ENCODE measurements around the gene TULP4.

Gene TULP4

DNA sequence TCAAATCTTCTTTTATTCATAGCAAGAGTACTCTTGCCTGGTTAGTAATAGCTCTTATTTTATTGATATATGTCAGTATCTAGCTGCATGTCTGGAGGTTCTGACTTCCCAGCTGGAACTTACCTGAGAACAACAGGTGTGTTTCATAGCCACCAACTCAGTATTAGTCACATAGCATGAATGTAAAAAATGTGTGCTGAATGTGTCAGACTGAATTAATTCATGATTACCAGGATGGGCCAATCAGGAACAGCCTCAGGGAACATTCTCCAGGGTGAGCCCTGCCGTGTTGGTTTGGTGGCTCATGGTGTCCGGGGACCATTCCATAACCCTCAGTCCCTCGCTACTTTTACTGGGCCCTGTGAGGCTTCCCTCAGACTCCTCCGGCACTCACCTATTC lies 99.7 kb downstream of the TULP4 start:
- TF ChIP-seq ARNTL (CRISPR knock-in tag; IDR thresholded peaks at IDR 0.05; ENCODE audit: borderline replicate concordance, low read depth) (no peak), ZFP30 (CRISPR knock-in tag; IDR thresholded peaks at IDR 0.05) (no peak), CSDC2 (CRISPR knock-in tag; IDR thresholded peaks at IDR 0.05) (no peak), ZNF565 (CRISPR knock-in tag; conservative IDR thresholded peaks at IDR 0.05; ENCODE audit: low read depth) (no peak), RARB (CRISPR knock-in tag; IDR thresholded peaks at IDR 0.05) (no peak), ZC3H10 (CRISPR knock-in tag; IDR thresholded peaks at IDR 0.05) (no peak), TOX (CRISPR knock-in tag; IDR thresholded peaks at IDR 0.05; ENCODE audit: borderline replicate concordance) (no peak), SNAI2 (CRISPR knock-in tag; IDR thresholded peaks at IDR 0.05) (no peak), ZNF70 (CRISPR knock-in tag; IDR thresholded peaks at IDR 0.05) (no peak), OSR1 (CRISPR knock-in tag; IDR thresholded peaks at IDR 0.05) (no peak)
- TF ChIP-seq, protein P1, sequence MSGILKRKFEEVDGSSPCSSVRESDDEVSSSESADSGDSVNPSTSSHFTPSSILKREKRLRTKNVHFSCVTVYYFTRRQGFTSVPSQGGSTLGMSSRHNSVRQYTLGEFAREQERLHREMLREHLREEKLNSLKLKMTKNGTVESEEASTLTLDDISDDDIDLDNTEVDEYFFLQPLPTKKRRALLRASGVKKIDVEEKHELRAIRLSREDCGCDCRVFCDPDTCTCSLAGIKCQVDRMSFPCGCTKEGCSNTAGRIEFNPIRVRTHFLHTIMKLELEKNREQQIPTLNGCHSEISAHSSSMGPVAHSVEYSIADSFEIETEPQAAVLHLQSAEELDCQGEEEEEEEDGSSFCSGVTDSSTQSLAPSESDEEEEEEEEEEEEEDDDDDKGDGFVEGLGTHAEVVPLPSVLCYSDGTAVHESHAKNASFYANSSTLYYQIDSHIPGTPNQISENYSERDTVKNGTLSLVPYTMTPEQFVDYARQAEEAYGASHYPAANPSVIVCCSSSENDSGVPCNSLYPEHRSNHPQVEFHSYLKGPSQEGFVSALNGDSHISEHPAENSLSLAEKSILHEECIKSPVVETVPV (CRISPR knock-in tag; IDR thresholded peaks at IDR 0.05) = no peak
- TF ChIP-seq, protein P2, sequence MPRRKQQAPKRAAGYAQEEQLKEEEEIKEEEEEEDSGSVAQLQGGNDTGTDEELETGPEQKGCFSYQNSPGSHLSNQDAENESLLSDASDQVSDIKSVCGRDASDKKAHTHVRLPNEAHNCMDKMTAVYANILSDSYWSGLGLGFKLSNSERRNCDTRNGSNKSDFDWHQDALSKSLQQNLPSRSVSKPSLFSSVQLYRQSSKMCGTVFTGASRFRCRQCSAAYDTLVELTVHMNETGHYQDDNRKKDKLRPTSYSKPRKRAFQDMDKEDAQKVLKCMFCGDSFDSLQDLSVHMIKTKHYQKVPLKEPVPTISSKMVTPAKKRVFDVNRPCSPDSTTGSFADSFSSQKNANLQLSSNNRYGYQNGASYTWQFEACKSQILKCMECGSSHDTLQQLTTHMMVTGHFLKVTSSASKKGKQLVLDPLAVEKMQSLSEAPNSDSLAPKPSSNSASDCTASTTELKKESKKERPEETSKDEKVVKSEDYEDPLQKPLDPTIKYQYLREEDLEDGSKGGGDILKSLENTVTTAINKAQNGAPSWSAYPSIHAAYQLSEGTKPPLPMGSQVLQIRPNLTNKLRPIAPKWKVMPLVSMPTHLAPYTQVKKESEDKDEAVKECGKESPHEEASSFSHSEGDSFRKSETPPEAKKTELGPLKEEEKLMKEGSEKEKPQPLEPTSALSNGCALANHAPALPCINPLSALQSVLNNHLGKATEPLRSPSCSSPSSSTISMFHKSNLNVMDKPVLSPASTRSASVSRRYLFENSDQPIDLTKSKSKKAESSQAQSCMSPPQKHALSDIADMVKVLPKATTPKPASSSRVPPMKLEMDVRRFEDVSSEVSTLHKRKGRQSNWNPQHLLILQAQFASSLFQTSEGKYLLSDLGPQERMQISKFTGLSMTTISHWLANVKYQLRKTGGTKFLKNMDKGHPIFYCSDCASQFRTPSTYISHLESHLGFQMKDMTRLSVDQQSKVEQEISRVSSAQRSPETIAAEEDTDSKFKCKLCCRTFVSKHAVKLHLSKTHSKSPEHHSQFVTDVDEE (CRISPR knock-in tag; IDR thresholded peaks at IDR 0.05) = no peak
- TF ChIP-seq, protein P3, sequence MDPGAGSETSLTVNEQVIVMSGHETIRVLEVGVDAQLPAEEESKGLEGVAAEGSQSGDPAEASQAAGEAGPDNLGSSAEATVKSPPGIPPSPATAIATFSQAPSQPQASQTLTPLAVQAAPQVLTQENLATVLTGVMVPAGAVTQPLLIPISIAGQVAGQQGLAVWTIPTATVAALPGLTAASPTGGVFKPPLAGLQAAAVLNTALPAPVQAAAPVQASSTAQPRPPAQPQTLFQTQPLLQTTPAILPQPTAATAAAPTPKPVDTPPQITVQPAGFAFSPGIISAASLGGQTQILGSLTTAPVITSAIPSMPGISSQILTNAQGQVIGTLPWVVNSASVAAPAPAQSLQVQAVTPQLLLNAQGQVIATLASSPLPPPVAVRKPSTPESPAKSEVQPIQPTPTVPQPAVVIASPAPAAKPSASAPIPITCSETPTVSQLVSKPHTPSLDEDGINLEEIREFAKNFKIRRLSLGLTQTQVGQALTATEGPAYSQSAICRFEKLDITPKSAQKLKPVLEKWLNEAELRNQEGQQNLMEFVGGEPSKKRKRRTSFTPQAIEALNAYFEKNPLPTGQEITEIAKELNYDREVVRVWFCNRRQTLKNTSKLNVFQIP (CRISPR knock-in tag; IDR thresholded peaks at IDR 0.05; ENCODE audit: borderline replicate concordance, low read depth) = no peak
- ATAC-seq = no peak

DNA sequence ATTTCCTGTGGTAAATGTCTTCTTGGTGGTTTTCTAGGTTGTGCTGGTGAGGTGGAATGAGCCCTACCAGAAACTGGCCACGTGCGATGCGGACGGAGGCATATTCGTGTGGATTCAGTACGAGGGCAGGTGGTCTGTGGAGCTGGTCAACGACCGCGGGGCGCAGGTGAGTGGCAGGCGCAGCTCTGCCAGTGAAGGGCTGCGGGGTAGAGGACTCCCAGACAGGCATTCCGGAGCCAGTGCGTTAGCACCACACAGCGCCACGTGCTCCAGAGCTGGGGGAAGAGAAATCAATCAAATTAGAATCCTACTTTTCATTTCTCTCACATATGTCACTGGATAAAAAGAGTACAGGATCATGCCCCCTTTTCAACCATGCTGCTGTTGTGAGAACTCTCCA lies 100.8 kb downstream of the TULP4 start:
- TF ChIP-seq ARNTL (CRISPR knock-in tag; IDR thresholded peaks at IDR 0.05; ENCODE audit: borderline replicate concordance, low read depth) (no peak), CSDC2 (CRISPR knock-in tag; IDR thresholded peaks at IDR 0.05) (no peak), TCF4 (CRISPR knock-in tag; IDR thresholded peaks at IDR 0.05; ENCODE audit: borderline replicate concordance) (no peak), RARB (CRISPR knock-in tag; IDR thresholded peaks at IDR 0.05) (no peak)
- TF ChIP-seq, protein P4, sequence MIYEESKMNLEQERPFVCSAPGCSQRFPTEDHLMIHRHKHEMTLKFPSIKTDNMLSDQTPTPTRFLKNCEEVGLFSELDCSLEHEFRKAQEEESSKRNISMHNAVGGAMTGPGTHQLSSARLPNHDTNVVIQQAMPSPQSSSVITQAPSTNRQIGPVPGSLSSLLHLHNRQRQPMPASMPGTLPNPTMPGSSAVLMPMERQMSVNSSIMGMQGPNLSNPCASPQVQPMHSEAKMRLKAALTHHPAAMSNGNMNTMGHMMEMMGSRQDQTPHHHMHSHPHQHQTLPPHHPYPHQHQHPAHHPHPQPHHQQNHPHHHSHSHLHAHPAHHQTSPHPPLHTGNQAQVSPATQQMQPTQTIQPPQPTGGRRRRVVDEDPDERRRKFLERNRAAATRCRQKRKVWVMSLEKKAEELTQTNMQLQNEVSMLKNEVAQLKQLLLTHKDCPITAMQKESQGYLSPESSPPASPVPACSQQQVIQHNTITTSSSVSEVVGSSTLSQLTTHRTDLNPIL (CRISPR knock-in tag; IDR thresholded peaks at IDR 0.05; ENCODE audit: low read depth) = no peak
- ATAC-seq = no peak

DNA sequence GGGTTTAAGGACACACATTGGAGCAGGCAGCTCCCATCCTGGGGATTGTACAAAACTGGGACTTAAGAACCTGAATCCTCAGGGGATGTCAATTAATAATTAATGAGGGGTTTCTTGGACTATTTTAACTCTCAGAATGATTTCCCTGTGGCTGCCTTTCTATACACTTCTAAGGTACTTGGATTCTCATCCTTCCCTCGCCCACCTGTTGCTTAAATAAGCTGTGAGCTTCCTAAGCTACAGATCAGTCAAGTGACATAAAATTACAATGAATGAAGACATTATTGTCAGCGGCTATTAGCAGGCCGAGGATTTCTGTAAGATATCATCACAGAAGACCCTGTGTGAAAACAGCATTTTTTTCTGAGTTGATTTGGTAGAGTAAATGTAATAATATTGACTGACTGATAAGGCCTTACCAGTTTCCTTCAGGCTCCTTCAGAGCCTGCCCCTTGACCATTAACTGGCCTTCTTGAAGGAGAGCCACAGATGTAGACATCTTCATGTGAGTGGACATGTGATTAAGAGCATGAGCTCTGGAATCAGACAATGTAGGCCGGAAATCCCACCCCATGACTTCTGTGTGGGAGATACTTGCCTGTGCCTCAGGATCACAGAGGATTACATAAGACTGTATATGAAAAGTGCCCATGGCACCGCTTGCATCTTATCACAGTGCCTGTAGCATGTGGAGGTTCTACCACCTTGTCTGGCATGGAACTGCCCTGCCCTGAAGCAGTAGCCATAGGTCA lies 101.7 kb downstream of the TULP4 start:
- TF ChIP-seq, protein P5, sequence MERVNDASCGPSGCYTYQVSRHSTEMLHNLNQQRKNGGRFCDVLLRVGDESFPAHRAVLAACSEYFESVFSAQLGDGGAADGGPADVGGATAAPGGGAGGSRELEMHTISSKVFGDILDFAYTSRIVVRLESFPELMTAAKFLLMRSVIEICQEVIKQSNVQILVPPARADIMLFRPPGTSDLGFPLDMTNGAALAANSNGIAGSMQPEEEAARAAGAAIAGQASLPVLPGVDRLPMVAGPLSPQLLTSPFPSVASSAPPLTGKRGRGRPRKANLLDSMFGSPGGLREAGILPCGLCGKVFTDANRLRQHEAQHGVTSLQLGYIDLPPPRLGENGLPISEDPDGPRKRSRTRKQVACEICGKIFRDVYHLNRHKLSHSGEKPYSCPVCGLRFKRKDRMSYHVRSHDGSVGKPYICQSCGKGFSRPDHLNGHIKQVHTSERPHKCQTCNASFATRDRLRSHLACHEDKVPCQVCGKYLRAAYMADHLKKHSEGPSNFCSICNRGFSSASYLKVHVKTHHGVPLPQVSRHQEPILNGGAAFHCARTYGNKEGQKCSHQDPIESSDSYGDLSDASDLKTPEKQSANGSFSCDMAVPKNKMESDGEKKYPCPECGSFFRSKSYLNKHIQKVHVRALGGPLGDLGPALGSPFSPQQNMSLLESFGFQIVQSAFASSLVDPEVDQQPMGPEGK (CRISPR knock-in tag; IDR thresholded peaks at IDR 0.05; ENCODE audit: borderline replicate concordance) = no peak
- TF ChIP-seq ARNTL (CRISPR knock-in tag; IDR thresholded peaks at IDR 0.05; ENCODE audit: borderline replicate concordance, low read depth) = no peak
- TF ChIP-seq GLIS3 (CRISPR knock-in tag; IDR thresholded peaks at IDR 0.05) = no peak
- no peak for TF ChIP-seq BACH2 (CRISPR knock-in tag; IDR thresholded peaks at IDR 0.05; ENCODE audit: borderline replicate concordance)
- ATAC-seq = no peak

DNA sequence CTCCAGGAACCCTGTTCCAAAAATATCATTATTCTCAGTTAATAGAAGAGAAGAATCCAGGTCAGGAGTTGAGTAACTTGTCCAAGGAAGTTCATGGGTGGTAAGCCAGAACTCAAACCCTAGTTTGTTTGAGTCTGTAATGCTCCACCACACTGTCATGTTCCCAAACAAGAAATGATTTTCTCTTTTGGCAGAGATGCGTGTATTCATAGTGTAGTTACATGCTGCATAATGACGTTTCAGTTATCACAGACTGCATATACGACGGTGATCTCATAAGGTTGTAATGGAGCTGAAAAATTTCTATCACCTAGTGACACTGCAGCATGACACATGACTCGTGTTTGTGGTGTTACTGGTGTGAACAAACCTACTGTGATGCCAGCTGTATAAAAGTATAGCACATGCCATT lies 102.6 kb downstream of the TULP4 start:
- no peak for ATAC-seq
- TF ChIP-seq SNAI2 (CRISPR knock-in tag; IDR thresholded peaks at IDR 0.05) = no peak
- TF ChIP-seq, protein P2 (CRISPR knock-in tag; IDR thresholded peaks at IDR 0.05) = no peak

All from SK-N-SH treated with all-trans-retinoic acid at 6 μM for 48 hours (cell line).